Right lobe of liver (tissue), 4 donors: ENCODE data around the gene SCAF8.

Experiments
- CTCF ChIP-seq, 4 donors: fragments of 200-600 bp in 3 of 4; fragments of 450-650 bp in 1 of 4; IDR thresholded peaks; one replicate each; pipeline versions ENCODE4 v1.5.1 to v1.8.0; 2016 to 2022; ENCODE audit warnings: antibody characterized with exemption in 4 of 4, mild to moderate bottlenecking in 2 of 4
- POLR2A ChIP-seq: fragments of 450-650 bp; IDR thresholded peaks from one replicate; pipeline ENCODE4 v1.6.1; 2017; ENCODE audit warnings: antibody characterized with exemption, mild to moderate bottlenecking
- donor health status: DM: no; HTN: no; CAD: no.
- donor health status: DM: no; HTN: no; CAD: no.
- donor health status: DM: no; HTN: yes; CAD: no.

GRCh38 chr6:154765273-154765672 lies 32.1 kb downstream of the SCAF8 start:
- no peak for TF ChIP-seq POLR2A
- TF ChIP-seq CTCF (IDR thresholded peaks at IDR 0.05) = no peak
